ENCODE measurements around the gene PLA2G2A. TPM values are rescaled to one million over a fixed set of nuclear protein-coding genes. Genes with fewer than 3 reads are reported as not detected.

Gene PLA2G2A, protein sequence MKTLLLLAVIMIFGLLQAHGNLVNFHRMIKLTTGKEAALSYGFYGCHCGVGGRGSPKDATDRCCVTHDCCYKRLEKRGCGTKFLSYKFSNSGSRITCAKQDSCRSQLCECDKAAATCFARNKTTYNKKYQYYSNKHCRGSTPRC
- 100 to 1,000 TPM in 1 of 4 donors, 10 to 100 TPM in 3; 14.9 to 154 (median 60.9) TPM for total RNA-seq

GRCh38 chr1:19979494-19979977, at the start of gene PLA2G2A:
TSS of gene PLA2G2A (minus strand) at chr1:19979618. CDS start at chr1:19978773, 845 bp downstream.
- WGBS, 2 donors (ENCODE audit: low coverage in 1 of 2) = 30 to 56% methylated on average over 3 to 8 of the region's 8 CpGs
- no peak for TF ChIP-seq POLR2AphosphoS5 (IDR thresholded peaks at IDR 0.05)
- Histone ChIP-seq H3K27ac (peak within 1 kb of the TSS; percentile 69 to 77 (median 76)), H3K4me1 (peaks cover 23 to 65% (median 36%) of the 10 kb centered on the region in 4 donors), H3K36me3 (no peaks in the 10 kb centered on the region), H3K9me3 (no peaks in the 10 kb centered on the region), H3K4me3 (peak within 1 kb of the TSS in 1 of 4 donors; percentile 10), H3K27me3 (no peaks in the 10 kb centered on the region)
- intact Hi-C loops (cut with DNase I; ENCODE audit: low total_unique reads) (no loop called here), in situ Hi-C loops (cut with MboI; ENCODE audit: low pct_ligation_motif_present in 1 of 4, low pct_unique_long_range_greater_than_20kb in 1 of 4, low sequenced_read_pairs in 3 of 4) (no loop called here)
- peak; percentile 39 for DNase-seq

DNA sequence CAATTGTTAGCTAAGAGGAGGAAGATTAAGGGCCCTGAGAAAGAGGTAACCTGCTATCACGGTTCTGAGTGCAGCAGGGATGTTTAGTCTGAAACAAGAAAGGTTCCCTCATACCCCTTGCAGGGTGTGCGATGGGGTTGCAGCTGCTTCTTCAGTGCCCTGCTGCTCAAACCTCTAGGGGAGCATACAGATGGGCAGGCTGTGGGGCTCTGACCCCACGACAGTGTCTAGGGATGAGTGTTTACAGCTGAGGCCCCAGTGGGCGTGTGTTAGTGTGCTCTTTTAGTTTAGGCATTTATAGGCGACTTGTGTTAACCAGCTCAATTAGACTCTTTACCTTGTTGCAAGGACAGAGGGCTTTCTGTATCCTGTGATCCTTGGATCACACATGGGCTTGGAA, 49.3 kb upstream of the PLA2G2A start:
- H3K27me3 ChIP-seq = peaks cover 7% of the 10 kb centered on the region
- in situ Hi-C loops (cut with MboI; ENCODE audit: low pct_ligation_motif_present in 1 of 4, low pct_unique_long_range_greater_than_20kb in 1 of 4, low sequenced_read_pairs in 3 of 4) (no loop called here), intact Hi-C loops (cut with DNase I; ENCODE audit: low total_unique reads) (no loop called here)
- no peak overlapping the region for H3K4me3 ChIP-seq
- WGBS, 2 donors (ENCODE audit: low coverage in 1 of 2) = 59% methylated on average over 5 of the region's 5 CpGs; no CpG with 5 or more reads in 1 of the 2 donors
- no peak for DNase-seq
- H3K4me1 ChIP-seq = no peaks in the 10 kb centered on the region
- H3K36me3 ChIP-seq = no peaks in the 10 kb centered on the region
- no peaks in the 10 kb centered on the region for H3K9me3 ChIP-seq
- TF ChIP-seq EP300 (IDR thresholded peaks at IDR 0.05; ENCODE audit: low read depth) = no peak
- no peak for TF ChIP-seq POLR2AphosphoS5 (IDR thresholded peaks at IDR 0.05)
- no peak for TF ChIP-seq POLR2A (IDR thresholded peaks at IDR 0.05)
- TF ChIP-seq, protein P1, sequence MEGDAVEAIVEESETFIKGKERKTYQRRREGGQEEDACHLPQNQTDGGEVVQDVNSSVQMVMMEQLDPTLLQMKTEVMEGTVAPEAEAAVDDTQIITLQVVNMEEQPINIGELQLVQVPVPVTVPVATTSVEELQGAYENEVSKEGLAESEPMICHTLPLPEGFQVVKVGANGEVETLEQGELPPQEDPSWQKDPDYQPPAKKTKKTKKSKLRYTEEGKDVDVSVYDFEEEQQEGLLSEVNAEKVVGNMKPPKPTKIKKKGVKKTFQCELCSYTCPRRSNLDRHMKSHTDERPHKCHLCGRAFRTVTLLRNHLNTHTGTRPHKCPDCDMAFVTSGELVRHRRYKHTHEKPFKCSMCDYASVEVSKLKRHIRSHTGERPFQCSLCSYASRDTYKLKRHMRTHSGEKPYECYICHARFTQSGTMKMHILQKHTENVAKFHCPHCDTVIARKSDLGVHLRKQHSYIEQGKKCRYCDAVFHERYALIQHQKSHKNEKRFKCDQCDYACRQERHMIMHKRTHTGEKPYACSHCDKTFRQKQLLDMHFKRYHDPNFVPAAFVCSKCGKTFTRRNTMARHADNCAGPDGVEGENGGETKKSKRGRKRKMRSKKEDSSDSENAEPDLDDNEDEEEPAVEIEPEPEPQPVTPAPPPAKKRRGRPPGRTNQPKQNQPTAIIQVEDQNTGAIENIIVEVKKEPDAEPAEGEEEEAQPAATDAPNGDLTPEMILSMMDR (IDR thresholded peaks at IDR 0.05) = no peak
- H3K27ac ChIP-seq = no peak overlapping the region

GRCh38 chr1:20028125-20028524, 48.7 kb upstream of the PLA2G2A start:
- H3K4me1 ChIP-seq = no peaks in the 10 kb centered on the region
- H3K36me3 ChIP-seq = no peaks in the 10 kb centered on the region
- no peak overlapping the region for H3K4me3 ChIP-seq
- intact Hi-C loops (cut with DNase I; ENCODE audit: low total_unique reads) = no loop called here
- DNase-seq = no peak
- no peak overlapping the region for H3K27ac ChIP-seq
- no peaks in the 10 kb centered on the region for H3K9me3 ChIP-seq
- in situ Hi-C loops (cut with MboI; ENCODE audit: low pct_ligation_motif_present in 1 of 4, low pct_unique_long_range_greater_than_20kb in 1 of 4, low sequenced_read_pairs in 3 of 4) = no loop called here
- TF ChIP-seq POLR2A (IDR thresholded peaks at IDR 0.05) = no peak
- no peak for TF ChIP-seq EP300 (IDR thresholded peaks at IDR 0.05; ENCODE audit: low read depth)
- TF ChIP-seq, protein P1 (IDR thresholded peaks at IDR 0.05) = no peak
- no peak for TF ChIP-seq POLR2AphosphoS5 (IDR thresholded peaks at IDR 0.05)
- H3K27me3 ChIP-seq = peaks cover 12% of the 10 kb centered on the region
- WGBS, 2 donors (ENCODE audit: low coverage in 1 of 2) = 87 to 92% methylated on average over 3 to 5 of the region's 5 CpGs

DNA sequence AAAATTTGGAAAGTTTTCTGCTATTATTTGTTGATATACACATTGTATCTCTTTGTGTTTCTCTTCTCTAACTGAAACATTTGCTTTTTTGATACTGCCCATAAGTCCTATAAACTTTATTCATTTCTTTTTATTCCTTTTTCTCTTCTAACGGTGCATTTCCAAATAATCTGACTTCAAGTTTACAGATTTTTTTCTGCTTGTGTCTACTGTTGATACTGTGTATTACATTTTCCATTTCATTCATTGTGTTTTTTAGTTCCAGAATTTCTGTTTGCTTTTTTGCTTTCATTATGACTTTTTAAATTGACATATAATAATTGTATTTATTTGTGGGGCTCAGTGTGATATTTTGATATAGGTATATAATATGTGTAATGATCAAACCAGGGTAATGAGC, 38.3 kb upstream of the PLA2G2A start:
- Histone ChIP-seq H3K9me3 (peaks cover 9 to 13% of the 10 kb centered on the region in 2 donors), H3K4me1 (no peaks in the 10 kb centered on the region), H3K36me3 (no peaks in the 10 kb centered on the region), H3K4me3 (no peak overlapping the region), H3K27ac (no peak overlapping the region), H3K27me3 (no peaks in the 10 kb centered on the region)
- in situ Hi-C loops (cut with MboI; ENCODE audit: low pct_ligation_motif_present in 1 of 4, low pct_unique_long_range_greater_than_20kb in 1 of 4, low sequenced_read_pairs in 3 of 4) (no loop called here), intact Hi-C loops (cut with DNase I; ENCODE audit: low total_unique reads) (no loop called here)
- DNase-seq = no peak
- no peak for TF ChIP-seq EP300 (IDR thresholded peaks at IDR 0.05; ENCODE audit: low read depth)
- TF ChIP-seq, protein P1 (IDR thresholded peaks at IDR 0.05) = no peak
- TF ChIP-seq POLR2AphosphoS5 (IDR thresholded peaks at IDR 0.05) = no peak
- TF ChIP-seq POLR2A (IDR thresholded peaks at IDR 0.05) = no peak
- WGBS, 2 donors (ENCODE audit: low coverage in 1 of 2) = 84 to 100% methylated on average over 1 of the region's 1 CpG

Measured in transverse colon (tissue), 4 donors.